Large intestine (tissue), 3 donors: ENCODE data around the gene ALLC. TPM values are rescaled to one million over a fixed set of nuclear protein-coding genes. Genes with fewer than 3 reads are reported as not detected.
A peak's percentile ranks its signal among the peaks of the same experiment; 100 is the strongest.

Experiments
- DNase-seq, 2 donors: peaks; one replicate each; pipeline versions ENCODE4 v3.0.0 to v3.0.0-alpha.2; 2013
- H3K27ac ChIP-seq: one replicate; pipeline ENCODE4 v1.5.1; 2013; ENCODE audit warnings: low read length
- H3K27me3 ChIP-seq: 2 replicates; pipeline ENCODE4 v1.6.1; 2013; ENCODE audit warnings: low read length; ENCODE audit not compliant: control insufficient read depth, insufficient read depth
- H3K36me3 ChIP-seq: 2 replicates; pipeline ENCODE4 v1.6.1; 2013; ENCODE audit warnings: low read length; ENCODE audit not compliant: control insufficient read depth, insufficient read depth
- H3K4me1 ChIP-seq: one replicate; pipeline ENCODE4 v1.6.1; 2013; ENCODE audit warnings: low read length; ENCODE audit not compliant: control insufficient read depth, insufficient read depth
- H3K4me3 ChIP-seq: one replicate; pipeline ENCODE4 v1.5.1; 2013; ENCODE audit warnings: low read length
- H3K9me3 ChIP-seq: one replicate; pipeline ENCODE4 v1.6.1; 2013; ENCODE audit warnings: mild to moderate bottlenecking, low read depth, low read length, moderate library complexity; ENCODE audit not compliant: control insufficient read depth
- WGBS: methylation state at CpG from one replicate; pipeline ENCODE4 v1.1.5; 2013; ENCODE audit warnings: low lambda C conversion rate; ENCODE audit not compliant: insufficient coverage; 5-methylcytosine and 5-hydroxymethylcytosine counted together
- polyA plus RNA-seq: library from polyadenylated mRNA; unstranded; fragments of 120-200 nt; gene quantifications from one replicate; pipeline ENCODE4 v1.2.1, GENCODE V29; 2013

The ALLC gene
- polyA plus RNA-seq, 1 donor = not detected

GRCh38 chr2:3626118-3626811 is 31.7 kb upstream of the ALLC start:
- H3K27ac ChIP-seq = peak overlapping the region; percentile 10
- H3K4me3 ChIP-seq = no peak overlapping the region
- WGBS = 40% methylated on average over 1 of the region's 12 CpGs
- peak in 1 of 2 donors; percentile 34 for DNase-seq
- H3K36me3 ChIP-seq = no peaks in the 10 kb centered on the region
- H3K4me1 ChIP-seq = peaks cover 2% of the 10 kb centered on the region
- no peaks in the 10 kb centered on the region for H3K27me3 ChIP-seq
- no peaks in the 10 kb centered on the region for H3K9me3 ChIP-seq

- peaks cover 2% of the 10 kb centered on the region for H3K4me1 ChIP-seq
- no peak for DNase-seq
- no CpG with 5 or more reads among the region's 25 CpGs for WGBS
- H3K27ac ChIP-seq = no peak overlapping the region
- H3K36me3 ChIP-seq = no peaks in the 10 kb centered on the region
- no peaks in the 10 kb centered on the region for H3K27me3 ChIP-seq
- H3K4me3 ChIP-seq = no peak overlapping the region
- no peaks in the 10 kb centered on the region for H3K9me3 ChIP-seq
Measured at GRCh38 chr2:3626812-3627499, 31.0 kb upstream of the ALLC start.

GRCh38 chr2:3627500-3628100 is 30.4 kb upstream of the ALLC start:
- no peak overlapping the region for H3K27ac ChIP-seq

GRCh38 chr2:3628241-3628679 is 29.7 kb upstream of the ALLC start:
- H3K27me3 ChIP-seq = no peaks in the 10 kb centered on the region
- no peak overlapping the region for H3K27ac ChIP-seq
- DNase-seq = no peak
- H3K9me3 ChIP-seq = no peaks in the 10 kb centered on the region
- no peaks in the 10 kb centered on the region for H3K36me3 ChIP-seq
- no CpG with 5 or more reads among the region's 10 CpGs for WGBS
- peaks cover 2% of the 10 kb centered on the region for H3K4me1 ChIP-seq
- no peak overlapping the region for H3K4me3 ChIP-seq

More at GRCh38 chr2:3627500-3628100, 30.4 kb upstream of the ALLC start:
- Histone ChIP-seq H3K4me3 (no peak overlapping the region), H3K36me3 (no peaks in the 10 kb centered on the region), H3K4me1 (peaks cover 2% of the 10 kb centered on the region), H3K27me3 (no peaks in the 10 kb centered on the region), H3K9me3 (no peaks in the 10 kb centered on the region)
- WGBS = no CpG with 5 or more reads among the region's 21 CpGs
- DNase-seq = no peak

GRCh38 chr2:3628800-3629199 is 29.2 kb upstream of the ALLC start:
- Histone ChIP-seq H3K27ac (no peak overlapping the region), H3K36me3 (no peaks in the 10 kb centered on the region), H3K9me3 (no peaks in the 10 kb centered on the region), H3K27me3 (no peaks in the 10 kb centered on the region), H3K4me3 (no peak overlapping the region), H3K4me1 (peaks cover 2% of the 10 kb centered on the region)
- no peak for DNase-seq
- no CpG with 5 or more reads among the region's 12 CpGs for WGBS

- WGBS = no CpG with 5 or more reads among the region's 7 CpGs
- H3K27me3 ChIP-seq = no peaks in the 10 kb centered on the region
- H3K4me3 ChIP-seq = no peak overlapping the region
- no peaks in the 10 kb centered on the region for H3K36me3 ChIP-seq
- H3K27ac ChIP-seq = no peak overlapping the region
- no peak for DNase-seq
- no peaks in the 10 kb centered on the region for H3K9me3 ChIP-seq
- peaks cover 2% of the 10 kb centered on the region for H3K4me1 ChIP-seq
Measured at GRCh38 chr2:3630631-3631030, 27.4 kb upstream of the ALLC start.

- H3K36me3 ChIP-seq = no peaks in the 10 kb centered on the region
- H3K27me3 ChIP-seq = no peaks in the 10 kb centered on the region
- DNase-seq = no peak
- no CpG with 5 or more reads among the region's 15 CpGs for WGBS
- no peak overlapping the region for H3K27ac ChIP-seq
- peaks cover 2% of the 10 kb centered on the region for H3K4me1 ChIP-seq
- H3K4me3 ChIP-seq = no peak overlapping the region
- no peaks in the 10 kb centered on the region for H3K9me3 ChIP-seq
Measured at GRCh38 chr2:3631161-3631850, 26.7 kb upstream of the ALLC start.

GRCh38 chr2:3631851-3632659 is 25.9 kb upstream of the ALLC start:
- Histone ChIP-seq H3K27ac (no peak overlapping the region), H3K9me3 (no peaks in the 10 kb centered on the region), H3K36me3 (no peaks in the 10 kb centered on the region), H3K4me1 (no peaks in the 10 kb centered on the region), H3K4me3 (no peak overlapping the region), H3K27me3 (no peaks in the 10 kb centered on the region)
- no peak for DNase-seq
- WGBS = no CpG with 5 or more reads among the region's 26 CpGs

- Histone ChIP-seq H3K36me3 (no peaks in the 10 kb centered on the region), H3K4me3 (no peak overlapping the region), H3K27ac (no peak overlapping the region), H3K27me3 (no peaks in the 10 kb centered on the region), H3K4me1 (no peaks in the 10 kb centered on the region), H3K9me3 (no peaks in the 10 kb centered on the region)
- no peak for DNase-seq
- WGBS = no CpG with 5 or more reads among the region's 33 CpGs
Measured at GRCh38 chr2:3633089-3633981, 24.7 kb upstream of the ALLC start.
